K562 (cell line): ENCODE measurements around the gene LAIR2. TPM values are rescaled to one million over a fixed set of nuclear protein-coding genes. Genes with fewer than 3 reads are reported as not detected.

ENCODE experiments used
- ATAC-seq: fragments of 200-7000 bp; cut with Tn5 transposase; 3 replicates; pipeline ENCODE4 v1.9.1; 2020; ENCODE audit warnings: moderate library complexity
- BruUV-seq: library from RNA; stranded (reverse); fragments of 400-500 nt; replicated peaks from 2 replicates; lab custom pipeline; 2021; lab: Mats Ljungman, UMichigan
- CTCF ChIA-PET: fragments of 300-600 bp; formaldehyde crosslinking; extraction: SDS; loops from one replicate; lab custom pipeline; 2021; ENCODE audit warnings: low intra/inter-chr PET ratio; lab: Yijun Ruan, JAX
- POLR2A ChIA-PET: fragments of 300-600, 350-650 bp; sonication (Branson Sonifier 250); formaldehyde crosslinking; extraction: SDS; loops from one replicate; lab custom pipeline; 2021; ENCODE audit warnings: antibody characterized with exemption, inconsistent platforms; lab: Yijun Ruan, JAX
- DNase-seq, 4 experiments: peaks; one replicate each; pipeline versions ENCODE4 v3.0.0 to v3.0.0-alpha.2; 2011 to 2018; ENCODE audit warnings: low spot score in 3 of 4, mixed read lengths in 3 of 4; ENCODE audit errors: extremely low read depth in 1 of 4
- FAIRE-seq: peaks from 2 replicates; lab custom pipeline; 2011; peaks lifted over from hg19 to GRCh38; lab: Jason Lieb, UNC
- H2AFZ ChIP-seq: 2 replicates; pipeline ENCODE4 v1.6.0; 2011; ENCODE audit warnings: low read depth, low read length, control low read depth, inconsistent platforms
- H3K27ac ChIP-seq: fragments of 200-600 bp; 3 replicates; pipeline ENCODE4 v1.8.0; 2011; ENCODE audit warnings: low read depth, mild to moderate bottlenecking, control low read depth, inconsistent platforms, low read length, moderate library complexity, mixed read lengths; ENCODE audit errors: extremely low read depth
- H3K27me3 ChIP-seq, 2 experiments: fragments of 300-600 bp in 1 of 2; 2 replicates in 1 of 2; 3 replicates in 1 of 2; pipeline versions ENCODE4 v1.6.0 to v1.8.0; 2011; ENCODE audit warnings: inconsistent platforms in 2 of 2, low read length in 2 of 2, mild to moderate bottlenecking in 1 of 2, mixed read lengths in 1 of 2, moderate library complexity in 1 of 2; ENCODE audit not compliant: control insufficient read depth in 2 of 2, insufficient read depth in 2 of 2
- H3K36me3 ChIP-seq: fragments of 300-600 bp; 3 replicates; pipeline ENCODE4 v1.8.0; 2011; ENCODE audit warnings: mild to moderate bottlenecking, low read length, inconsistent platforms; ENCODE audit not compliant: control insufficient read depth, insufficient read depth
- H3K4me1 ChIP-seq, 2 experiments: fragments of 200-600 bp in 1 of 2; replicated peaks in 1 of 2; 2 replicates in 1 of 2; 3 replicates in 1 of 2; pipeline versions ENCODE4 v1.5.1 to v1.8.0; 2011; ENCODE audit warnings: inconsistent platforms in 2 of 2, low read length in 2 of 2, mild to moderate bottlenecking in 1 of 2, mixed read lengths in 1 of 2, moderate library complexity in 1 of 2; ENCODE audit not compliant: control insufficient read depth in 2 of 2, insufficient read depth in 2 of 2
- H3K4me2 ChIP-seq: 2 replicates; pipeline ENCODE4 v1.6.1; 2011; ENCODE audit warnings: low read length, control low read depth, inconsistent platforms, mixed read lengths; ENCODE audit not compliant: insufficient read depth
- H3K4me3 ChIP-seq: fragments of 200-600 bp; sonication (generic), shearing (Covaris generic); 2 replicates; pipeline ENCODE4 v1.5.1; 2016; ENCODE audit warnings: control low read depth, inconsistent platforms
- H3K79me2 ChIP-seq: fragments of 200-600 bp; 3 replicates; pipeline ENCODE4 v1.8.0; 2011; ENCODE audit warnings: low read length, inconsistent platforms; ENCODE audit not compliant: control insufficient read depth, insufficient read depth
- H3K9ac ChIP-seq, 2 experiments: 2 replicates each; pipeline versions ENCODE4 v1.6.0 to v1.6.1; 2011; ENCODE audit warnings: low read depth in 2 of 2, low read length in 2 of 2, control low read depth in 1 of 2, inconsistent platforms in 1 of 2, mild to moderate bottlenecking in 1 of 2, mixed read lengths in 1 of 2; ENCODE audit not compliant: insufficient read depth in 1 of 2
- H3K9me1 ChIP-seq: one replicate; pipeline ENCODE4 v1.6.0; 2011; ENCODE audit warnings: inconsistent platforms, mild to moderate bottlenecking, low read length, moderate library complexity; ENCODE audit not compliant: control insufficient read depth, insufficient read depth
- H3K9me3 ChIP-seq: replicated peaks from 2 replicates; pipeline ENCODE4 v1.5.1; 2011; ENCODE audit warnings: low read depth, low read length, inconsistent platforms; ENCODE audit not compliant: control insufficient read depth, insufficient read depth
- H4K20me1 ChIP-seq: replicated peaks from 2 replicates; pipeline ENCODE4 v1.6.1; 2011; ENCODE audit warnings: low read length, inconsistent platforms, mixed read lengths; ENCODE audit not compliant: control insufficient read depth, insufficient read depth
- HDAC2 ChIP-seq: fragments of 450-650 bp; IDR thresholded peaks from 2 replicates; pipeline ENCODE4 v1.6.1; 2016; ENCODE audit warnings: mild to moderate bottlenecking
- MCM3 ChIP-seq: fragments of 450-650 bp; IDR thresholded peaks from 2 replicates; pipeline ENCODE4 v1.6.1; 2016
- NCOA6 ChIP-seq: fragments of 450-650 bp; IDR thresholded peaks from 2 replicates; pipeline ENCODE4 v1.6.1; 2017; ENCODE audit warnings: mild to moderate bottlenecking
- NFRKB ChIP-seq: fragments of 450-650 bp; IDR thresholded peaks from 2 replicates; pipeline ENCODE4 v1.6.1; 2016; ENCODE audit warnings: low read depth
- POLR2AphosphoS2 ChIP-seq: IDR thresholded peaks from 2 replicates; pipeline ENCODE4 v1.6.1; 2012; ENCODE audit warnings: low read length, improper control_type of control experiment
- RAD21 ChIP-seq, 2 experiments: fragments of 250-450 bp in 1 of 2; fragments of 450-650 bp in 1 of 2; sonication (Bioruptor Pico) in 1 of 2; formaldehyde crosslinking in 1 of 2; IDR thresholded peaks in 1 of 2; conservative IDR thresholded peaks in 1 of 2; 2 replicates each; pipeline versions ENCODE4 v1.4.0 to v1.8.0; 2020 to 2022; ENCODE audit warnings: mild to moderate bottlenecking in 2 of 2, moderate library complexity in 1 of 2
- RBM17 ChIP-seq: fragments of 200-400 bp; formaldehyde crosslinking; IDR thresholded peaks from 2 replicates; pipeline ENCODE4 v1.6.1; 2017; ENCODE audit warnings: low read depth, mild to moderate bottlenecking, low read length, borderline replicate concordance
- RNF219 ChIP-seq: fragments of 250-450 bp; sonication (Bioruptor Pico); IDR thresholded peaks from 2 replicates; pipeline ENCODE4 v1.5.0; 2022; ENCODE audit warnings: mild to moderate bottlenecking
- SLC30A9 ChIP-seq: fragments of 250-450 bp; sonication (Bioruptor Pico); IDR thresholded peaks from 2 replicates; pipeline ENCODE4 v1.8.0; 2022; ENCODE audit warnings: mild to moderate bottlenecking, moderate library complexity
- TBL1XR1 ChIP-seq, 2 experiments: IDR thresholded peaks; 2 replicates each; pipeline ENCODE4 v1.6.1; 2012; ENCODE audit warnings: improper control_type of control experiment in 2 of 2, low read length in 2 of 2, mild to moderate bottlenecking in 1 of 2
- ZNF175 ChIP-seq: fragments of 200-800 bp; sonication (Bioruptor generic); IDR thresholded peaks from 2 replicates; pipeline ENCODE4 v1.6.1; 2016; ENCODE audit warnings: low read depth, mild to moderate bottlenecking, missing genetic modification characterization, missing compliant biosample characterization
- ZNF384 ChIP-seq: IDR thresholded peaks from 2 replicates; pipeline ENCODE4 v1.6.1; 2012; ENCODE audit warnings: low read depth, low read length, improper control_type of control experiment
- ZNF583 ChIP-seq: fragments of 250-450 bp; sonication (Bioruptor Pico); IDR thresholded peaks from 2 replicates; pipeline ENCODE4 v1.4.0; 2020
- ZNF584 ChIP-seq: fragments of 200-800 bp; sonication (Bioruptor generic); IDR thresholded peaks from 2 replicates; pipeline ENCODE4 v1.6.1; 2016; ENCODE audit warnings: low read depth, mild to moderate bottlenecking, missing genetic modification characterization, missing compliant biosample characterization
- ZNF699 ChIP-seq: fragments of 250-450 bp; sonication (Bioruptor Pico); IDR thresholded peaks from 2 replicates; pipeline ENCODE4 v1.8.0; 2021; ENCODE audit warnings: mild to moderate bottlenecking, moderate library complexity; ENCODE audit not compliant: insufficient replicate concordance
- WGBS: fragments of 100-300 bp; shearing (Covaris generic); methylation state at CpG from one replicate; pipeline ENCODE4 v1.1.6; 2016; ENCODE audit warnings: low coverage, mixed read lengths; ENCODE audit not compliant: insufficient coverage; ENCODE audit errors: missing lambda C conversion rate; 5-methylcytosine and 5-hydroxymethylcytosine counted together
- in situ Hi-C: fragments of 300-500 bp; cut with MboI; formaldehyde crosslinking; loops from 4 replicates; pipeline ENCODE4 v1.15.0; 2018; ENCODE audit warnings: inconsistent platforms, mixed read lengths
- intact Hi-C: fragments of 100-400 bp; cut with micrococcal nuclease; formaldehyde crosslinking; loops from 2 replicates; pipeline ENCODE4 v1.14.2; 2022
- polyA plus RNA-seq, 8 experiments: library from polyadenylated mRNA; depleted of rRNA in 4 of 8; stranded (reverse) in 5 of 8; unstranded in 3 of 8; fragments of >200 nt; fragmentation: Nextera tagmentation in 2 of 8; fragmentation: Illumina TruSeq in 1 of 8; extraction: Ambion mirVana in 2 of 8; extraction: Trizol in 1 of 8; gene quantifications; 2 replicates each; pipeline versions ENCODE4 v1.2.1 to v1.2.3, GENCODE V29; 2011 to 2014; ENCODE audit warnings: inconsistent platforms in 1 of 8, missing spikeins in 1 of 8
- total RNA-seq, 7 experiments: library from RNA; depleted of rRNA in 6 of 7; stranded (reverse); fragments of >200 nt in 6 of 7; fragmentation: Illumina TruSeq in 2 of 7; extraction: Trizol in 2 of 7; gene quantifications; 2 replicates each; pipeline versions ENCODE4 v1.2.1 to v1.2.3, GENCODE V29; 2011 to 2021; ENCODE audit warnings: low replicate concordance in 1 of 7
- TF ChIP-seq, protein P1 (sequence below): fragments of 450-650 bp; formaldehyde crosslinking; IDR thresholded peaks from 2 replicates; pipeline ENCODE4 v1.4.0; 2020; ENCODE audit warnings: mild to moderate bottlenecking
- TF ChIP-seq, protein P2 (sequence below): fragments of 250-450 bp; sonication (Bioruptor Pico); IDR thresholded peaks from 2 replicates; pipeline ENCODE4 v1.5.0; 2021
- TF ChIP-seq, protein P3 (sequence below): sonication (generic); formaldehyde crosslinking; IDR thresholded peaks from 2 replicates; pipeline ENCODE4 v1.8.1; 2023; ENCODE audit warnings: mild to moderate bottlenecking, missing genetic modification reagents

Gene LAIR2
- total and polyA plus RNA-seq, 9 of the 15 experiments (the other 6 are each of a cell fraction or from before 2014, with no cell fraction given): not detected

DNA sequence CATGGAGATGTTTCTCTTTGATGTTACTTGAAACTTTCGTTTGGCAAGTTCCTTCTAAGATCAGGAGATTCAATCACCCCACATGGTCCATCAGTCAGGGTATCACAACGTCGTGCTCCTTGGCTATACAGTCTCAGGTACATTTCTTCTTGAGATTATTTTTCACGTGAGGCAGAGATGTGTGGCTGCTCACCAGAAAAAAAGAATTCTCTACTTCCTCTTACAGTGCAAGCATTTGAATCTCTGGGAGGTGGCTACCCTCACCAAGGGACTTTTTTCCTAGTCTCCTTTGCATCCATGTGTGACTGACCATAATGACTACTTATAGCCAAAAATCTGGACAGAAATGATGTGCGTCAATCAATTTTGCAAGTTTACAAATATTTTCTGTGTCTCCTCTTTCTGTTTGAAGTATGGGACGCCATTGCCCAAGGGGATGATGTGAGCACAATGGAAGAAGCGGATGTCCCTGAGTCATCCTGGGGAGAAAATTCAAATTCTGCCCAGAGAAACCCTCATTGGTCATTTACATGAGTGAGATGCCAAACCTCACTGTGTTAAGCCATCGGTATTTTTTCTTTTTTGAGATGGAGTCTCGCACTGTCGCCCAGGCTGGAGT, 8.6 kb upstream of the LAIR2 start:
- FAIRE-seq (no peak), DNase-seq (no peak), ATAC-seq (no peak)
- H3K27me3 ChIP-seq: peaks cover 19 to 52% of the 10 kb centered on the region in 2 experiments; a peak in 4 of 5 replicates
- no peaks in the 10 kb centered on the region for H3K9me3 ChIP-seq
- no peak overlapping the region for H3K4me2 ChIP-seq
- ChIA-PET CTCF (no interaction called here), POLR2A (interaction anchor here (0.6 kb wide), 1 partner anchor 12 kb away, joined by 4 read pairs; no protein-coding TSS in a partner anchor)
- intact Hi-C loops: no loop called here
- H3K27ac ChIP-seq: no peak overlapping the region
- no peaks in the 10 kb centered on the region for H3K36me3 ChIP-seq
- no peaks in the 10 kb centered on the region for H3K4me1 ChIP-seq
- H4K20me1 ChIP-seq: no peaks in the 10 kb centered on the region; the same call in 1 of the 2 replicates
- no peak overlapping the region for H2AFZ ChIP-seq
- TF ChIP-seq POLR2AphosphoS2 (no peak), RNF219 (CRISPR knock-in tag) (no peak), NFRKB (no peak), ZNF384 (no peak), ZNF584 (CRISPR knock-in tag) (no peak), MCM3 (no peak), ZNF699 (no peak), SLC30A9 (CRISPR knock-in tag) (no peak), RAD21 (CRISPR knock-in tag; conservative IDR thresholded peaks at IDR 0.05 in 1 of 2, IDR thresholded peaks at IDR 0.05 in 1 of 2) (no peak), ZNF175 (no peak), NCOA6 (no peak), HDAC2 (no peak), ZNF583 (no peak), TBL1XR1 (IDR thresholded peaks at IDR 0.05; ENCODE audit: low read length in 2 of 2) (no peak), RBM17 (no peak)
- TF ChIP-seq, protein P1, sequence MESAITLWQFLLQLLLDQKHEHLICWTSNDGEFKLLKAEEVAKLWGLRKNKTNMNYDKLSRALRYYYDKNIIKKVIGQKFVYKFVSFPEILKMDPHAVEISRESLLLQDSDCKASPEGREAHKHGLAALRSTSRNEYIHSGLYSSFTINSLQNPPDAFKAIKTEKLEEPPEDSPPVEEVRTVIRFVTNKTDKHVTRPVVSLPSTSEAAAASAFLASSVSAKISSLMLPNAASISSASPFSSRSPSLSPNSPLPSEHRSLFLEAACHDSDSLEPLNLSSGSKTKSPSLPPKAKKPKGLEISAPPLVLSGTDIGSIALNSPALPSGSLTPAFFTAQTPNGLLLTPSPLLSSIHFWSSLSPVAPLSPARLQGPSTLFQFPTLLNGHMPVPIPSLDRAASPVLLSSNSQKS (CRISPR knock-in tag): no peak
- TF ChIP-seq, protein P2, sequence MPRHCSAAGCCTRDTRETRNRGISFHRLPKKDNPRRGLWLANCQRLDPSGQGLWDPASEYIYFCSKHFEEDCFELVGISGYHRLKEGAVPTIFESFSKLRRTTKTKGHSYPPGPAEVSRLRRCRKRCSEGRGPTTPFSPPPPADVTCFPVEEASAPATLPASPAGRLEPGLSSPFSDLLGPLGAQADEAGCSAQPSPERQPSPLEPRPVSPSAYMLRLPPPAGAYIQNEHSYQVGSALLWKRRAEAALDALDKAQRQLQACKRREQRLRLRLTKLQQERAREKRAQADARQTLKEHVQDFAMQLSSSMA (CRISPR knock-in tag): no peak
- TF ChIP-seq, protein P3, sequence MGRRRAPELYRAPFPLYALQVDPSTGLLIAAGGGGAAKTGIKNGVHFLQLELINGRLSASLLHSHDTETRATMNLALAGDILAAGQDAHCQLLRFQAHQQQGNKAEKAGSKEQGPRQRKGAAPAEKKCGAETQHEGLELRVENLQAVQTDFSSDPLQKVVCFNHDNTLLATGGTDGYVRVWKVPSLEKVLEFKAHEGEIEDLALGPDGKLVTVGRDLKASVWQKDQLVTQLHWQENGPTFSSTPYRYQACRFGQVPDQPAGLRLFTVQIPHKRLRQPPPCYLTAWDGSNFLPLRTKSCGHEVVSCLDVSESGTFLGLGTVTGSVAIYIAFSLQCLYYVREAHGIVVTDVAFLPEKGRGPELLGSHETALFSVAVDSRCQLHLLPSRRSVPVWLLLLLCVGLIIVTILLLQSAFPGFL (CRISPR knock-in tag): no peak
- H3K9ac ChIP-seq: no peak overlapping the region
- H3K9me1 ChIP-seq: no peaks in the 10 kb centered on the region
- in situ Hi-C loops: no loop called here
- WGBS: 0% methylated on average over 10 of the region's 10 CpGs
- H3K4me3 ChIP-seq: no peak overlapping the region
- no peaks in the 10 kb centered on the region for H3K79me2 ChIP-seq
- BruUV-seq: no TSS peak
